Choroid plexus epithelial cell (primary cell): ENCODE results near the gene MUC5B.

Experiments used
- DNase-seq: peaks from one replicate; pipeline ENCODE4 v3.0.0-alpha.2; 2010; ENCODE audit warnings: low read depth
- H3K4me3 ChIP-seq: 2 replicates; pipeline ENCODE4 v1.5.1; 2011; ENCODE audit warnings: low read depth, mild to moderate bottlenecking, control low read depth, low read length, moderate library complexity
- CTCF ChIP-seq: conservative IDR thresholded peaks from 2 replicates; pipeline ENCODE4 v1.5.1; 2011; ENCODE audit warnings: low read depth, mild to moderate bottlenecking, control low read depth, inconsistent platforms, low read length, moderate library complexity

The MUC5B gene

GRCh38 chr11:1251236-1251770, 28.4 kb downstream of the MUC5B start:
- no peak overlapping the region for H3K4me3 ChIP-seq
- DNase-seq: no peak
- no peak for TF ChIP-seq CTCF

- no peak for DNase-seq
- TF ChIP-seq CTCF: no peak
- no peak overlapping the region for H3K4me3 ChIP-seq
Observed at GRCh38 chr11:1252371-1253102, 29.7 kb downstream of the MUC5B start.

- TF ChIP-seq CTCF: no peak
- H3K4me3 ChIP-seq: no peak overlapping the region
- DNase-seq: no peak
Observed at GRCh38 chr11:1253103-1253485, 30.2 kb downstream of the MUC5B start.

- no peak for TF ChIP-seq CTCF
- no peak overlapping the region for H3K4me3 ChIP-seq
- no peak for DNase-seq
Observed at GRCh38 chr11:1254086-1254648, 31.3 kb downstream of the MUC5B start.

GRCh38 chr11:1254733-1255132, 31.9 kb downstream of the MUC5B start:
- DNase-seq: no peak
- no peak for TF ChIP-seq CTCF
- H3K4me3 ChIP-seq: no peak overlapping the region

GRCh38 chr11:1255151-1255550, 32.3 kb downstream of the MUC5B start:
- H3K4me3 ChIP-seq: no peak overlapping the region
- no peak for TF ChIP-seq CTCF
- DNase-seq: no peak
